Activated CD4-positive, alpha-beta T cell treated with anti-CD3 and anti-CD28 coated beads, Interleukin-2, Interleukin-6, amounts not matched to agents 100 ng/mL and 50 ng/mL, durations not matched to agents 16 hours and 8 hours (primary cell): ENCODE results near the gene H1-8.

Experiments used
- DNase-seq: peaks from one replicate; pipeline ENCODE4 v3.0.0-alpha.2; 2020

H1-8 gene

GRCh38 chr3:129575233-129575996, 32.4 kb downstream of the H1-8 start:
- no peak for DNase-seq

- no peak for DNase-seq
Measured at GRCh38 chr3:129575997-129576384, 33.0 kb downstream of the H1-8 start.

GRCh38 chr3:129576514-129577352, 33.8 kb downstream of the H1-8 start:
- peak; percentile 60 for DNase-seq

GRCh38 chr3:129577366-129577765, 34.4 kb downstream of the H1-8 start:
- DNase-seq = no peak

- DNase-seq = no peak
Measured at GRCh38 chr3:129577925-129578786, 35.2 kb downstream of the H1-8 start.

- no peak for DNase-seq
Measured at GRCh38 chr3:129579991-129580390, 37.0 kb downstream of the H1-8 start.

- no peak for DNase-seq
Measured at GRCh38 chr3:129581623-129582022, 38.6 kb downstream of the H1-8 start.

GRCh38 chr3:129582799-129583198, 39.8 kb downstream of the H1-8 start:
- no peak for DNase-seq

- DNase-seq = no peak
Measured at GRCh38 chr3:129583289-129583688, 40.3 kb downstream of the H1-8 start.

GRCh38 chr3:129584631-129585030, 41.7 kb downstream of the H1-8 start:
- no peak for DNase-seq

GRCh38 chr3:129585949-129586657, 43.1 kb downstream of the H1-8 start:
- DNase-seq = no peak

GRCh38 chr3:129586746-129587430, 43.9 kb downstream of the H1-8 start:
- no peak for DNase-seq

GRCh38 chr3:129587566-129588210, 44.7 kb downstream of the H1-8 start:
- DNase-seq = no peak

- DNase-seq = no peak
Measured at GRCh38 chr3:129590215-129590614, 47.2 kb downstream of the H1-8 start.

GRCh38 chr3:129591932-129592331, 49.0 kb downstream of the H1-8 start:
- DNase-seq = no peak

GRCh38 chr3:129592381-129593131, 49.6 kb downstream of the H1-8 start:
- no peak for DNase-seq

- DNase-seq = no peak
Measured at GRCh38 chr3:129593230-129593594, 50.2 kb downstream of the H1-8 start.

GRCh38 chr3:129593595-129594339, 50.8 kb downstream of the H1-8 start:
- peak; percentile 81 for DNase-seq

- no peak for DNase-seq
Measured at GRCh38 chr3:129594409-129594808, 51.4 kb downstream of the H1-8 start.

- DNase-seq = no peak
Measured at GRCh38 chr3:129594907-129595390, 52.0 kb downstream of the H1-8 start.
